SK-N-SH treated with all-trans-retinoic acid at 6 μM for 48 hours (cell line): ENCODE data around the gene SSR1.
A peak's percentile ranks its signal among the peaks of the same experiment; 100 is the strongest.

ENCODE experiments used
- ATAC-seq: fragments of 200-7000 bp; cut with Tn5 transposase; 3 replicates; pipeline ENCODE4 v1.9.1; 2020; ENCODE audit warnings: mild to moderate bottlenecking, moderate library complexity
- ARNTL ChIP-seq: fragments of 450-650 bp; formaldehyde crosslinking; IDR thresholded peaks from 2 replicates; pipeline ENCODE4 v1.5.0; 2020; ENCODE audit warnings: low read depth, mild to moderate bottlenecking, moderate library complexity, borderline replicate concordance
- BACH2 ChIP-seq: fragments of 250-450 bp; sonication (Bioruptor Pico); IDR thresholded peaks from 2 replicates; pipeline ENCODE4 v1.9.0; 2021; ENCODE audit warnings: mild to moderate bottlenecking, borderline replicate concordance
- CREB5 ChIP-seq: fragments of 250-450 bp; sonication (Bioruptor Pico); IDR thresholded peaks from 2 replicates; pipeline ENCODE4 v1.5.1; 2020; ENCODE audit warnings: low read depth, mild to moderate bottlenecking, moderate library complexity
- CSDC2 ChIP-seq: fragments of 250-450 bp; sonication (Bioruptor Pico); IDR thresholded peaks from 2 replicates; pipeline ENCODE4 v1.5.0; 2020; ENCODE audit warnings: mild to moderate bottlenecking, moderate library complexity
- ESRRG ChIP-seq: fragments of 250-450 bp; sonication (Bioruptor Pico); IDR thresholded peaks from 2 replicates; pipeline ENCODE4 v1.6.1; 2021; ENCODE audit warnings: mild to moderate bottlenecking
- GLIS3 ChIP-seq: fragments of 250-450 bp; sonication (Bioruptor Pico); IDR thresholded peaks from 2 replicates; pipeline ENCODE4 v1.5.0; 2020; ENCODE audit warnings: mild to moderate bottlenecking, moderate library complexity
- ISL1 ChIP-seq: fragments of 250-450 bp; sonication (Bioruptor Pico); IDR thresholded peaks from 2 replicates; pipeline ENCODE4 v2.1.2; 2022; ENCODE audit warnings: mild to moderate bottlenecking, moderate library complexity
- OSR1 ChIP-seq: fragments of 250-450 bp; sonication (Bioruptor Pico); IDR thresholded peaks from 2 replicates; pipeline ENCODE4 v1.8.0; 2022; ENCODE audit warnings: moderate library complexity, mild to moderate bottlenecking, inconsistent platforms
- POU6F1 ChIP-seq: fragments of 250-450 bp; sonication (Bioruptor Pico); IDR thresholded peaks from 2 replicates; pipeline ENCODE4 v1.8.0; 2021; ENCODE audit warnings: low read depth, mild to moderate bottlenecking, moderate library complexity, borderline replicate concordance
- PPARA ChIP-seq: fragments of 250-450 bp; sonication (Bioruptor Pico); IDR thresholded peaks from 2 replicates; pipeline ENCODE4 v1.5.0; 2020; ENCODE audit warnings: mild to moderate bottlenecking, borderline replicate concordance
- RARB ChIP-seq: fragments of 250-450 bp; sonication (Bioruptor Pico); IDR thresholded peaks from 2 replicates; pipeline ENCODE4 v1.8.0; 2021; ENCODE audit warnings: mild to moderate bottlenecking, moderate library complexity
- SNAI2 ChIP-seq: fragments of 250-450 bp; sonication (Bioruptor Pico); IDR thresholded peaks from 2 replicates; pipeline ENCODE4 v1.5.0; 2020; ENCODE audit warnings: mild to moderate bottlenecking, moderate library complexity
- TCF4 ChIP-seq: fragments of 250-450 bp; sonication (Bioruptor Pico); IDR thresholded peaks from 2 replicates; pipeline ENCODE4 v1.8.0; 2021; ENCODE audit warnings: mild to moderate bottlenecking, moderate library complexity, borderline replicate concordance
- TOX ChIP-seq: fragments of 250-450 bp; sonication (Bioruptor Pico); IDR thresholded peaks from 2 replicates; pipeline ENCODE4 v1.8.0; 2021; ENCODE audit warnings: mild to moderate bottlenecking, moderate library complexity, borderline replicate concordance
- TSHZ2 ChIP-seq: fragments of 250-450 bp; sonication (Bioruptor Pico); IDR thresholded peaks from 2 replicates; pipeline ENCODE4 v1.5.0; 2020; ENCODE audit warnings: mild to moderate bottlenecking, moderate library complexity
- ZC3H10 ChIP-seq: fragments of 250-450 bp; sonication (Bioruptor Pico); IDR thresholded peaks from 2 replicates; pipeline ENCODE4 v1.5.1; 2021; ENCODE audit warnings: mild to moderate bottlenecking, moderate library complexity
- ZFP3 ChIP-seq: fragments of 250-450 bp; sonication (Bioruptor Pico); IDR thresholded peaks from 2 replicates; pipeline ENCODE4 v1.5.0; 2020; ENCODE audit warnings: mild to moderate bottlenecking, moderate library complexity
- ZFP30 ChIP-seq: fragments of 450-650 bp; formaldehyde crosslinking; IDR thresholded peaks from 2 replicates; pipeline ENCODE4 v1.5.0; 2022; ENCODE audit warnings: mild to moderate bottlenecking, moderate library complexity
- ZNF565 ChIP-seq: fragments of 450-650 bp; formaldehyde crosslinking; conservative IDR thresholded peaks from 2 replicates; pipeline ENCODE4 v1.5.0; 2020; ENCODE audit warnings: low read depth, mild to moderate bottlenecking, moderate library complexity
- ZNF70 ChIP-seq: fragments of 450-650 bp; formaldehyde crosslinking; IDR thresholded peaks from 2 replicates; pipeline ENCODE4 v1.5.0; 2020; ENCODE audit warnings: mild to moderate bottlenecking, moderate library complexity
- ZNF8 ChIP-seq: fragments of 450-650 bp; formaldehyde crosslinking; IDR thresholded peaks from 2 replicates; pipeline ENCODE4 v1.5.0; 2020; ENCODE audit warnings: mild to moderate bottlenecking, moderate library complexity
- TF ChIP-seq, protein P1 (sequence below): fragments of 250-450 bp; sonication (Bioruptor Pico); IDR thresholded peaks from 2 replicates; pipeline ENCODE4 v1.5.1; 2021; ENCODE audit warnings: mild to moderate bottlenecking, moderate library complexity
- TF ChIP-seq, protein P2 (sequence below): fragments of 250-450 bp; sonication (Bioruptor Pico); IDR thresholded peaks from 2 replicates; pipeline ENCODE4 v1.8.0; 2020; ENCODE audit warnings: mild to moderate bottlenecking, moderate library complexity, borderline replicate concordance

SSR1 gene

DNA sequence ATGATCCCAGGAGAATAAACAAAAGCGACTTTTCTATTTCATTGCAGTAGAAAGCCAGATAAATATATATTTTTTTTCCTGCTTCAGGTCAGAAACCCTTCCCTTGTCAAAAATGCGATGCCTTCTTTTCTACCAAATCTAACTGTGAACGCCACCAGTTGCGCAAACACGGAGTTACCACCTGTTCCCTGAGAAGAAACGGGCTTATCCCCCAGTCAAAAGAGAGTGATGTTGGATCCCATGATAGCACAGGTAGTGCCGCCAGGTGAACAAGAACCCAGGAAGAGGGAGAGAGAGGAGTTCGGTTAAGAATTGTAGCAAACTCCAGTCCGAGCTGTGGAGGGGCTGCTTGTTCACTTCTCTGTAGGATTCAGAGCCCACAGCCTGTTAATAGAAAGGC, 72.6 kb downstream of the SSR1 start:
- TF ChIP-seq ISL1 (CRISPR knock-in tag): no peak
- TF ChIP-seq, protein P1, sequence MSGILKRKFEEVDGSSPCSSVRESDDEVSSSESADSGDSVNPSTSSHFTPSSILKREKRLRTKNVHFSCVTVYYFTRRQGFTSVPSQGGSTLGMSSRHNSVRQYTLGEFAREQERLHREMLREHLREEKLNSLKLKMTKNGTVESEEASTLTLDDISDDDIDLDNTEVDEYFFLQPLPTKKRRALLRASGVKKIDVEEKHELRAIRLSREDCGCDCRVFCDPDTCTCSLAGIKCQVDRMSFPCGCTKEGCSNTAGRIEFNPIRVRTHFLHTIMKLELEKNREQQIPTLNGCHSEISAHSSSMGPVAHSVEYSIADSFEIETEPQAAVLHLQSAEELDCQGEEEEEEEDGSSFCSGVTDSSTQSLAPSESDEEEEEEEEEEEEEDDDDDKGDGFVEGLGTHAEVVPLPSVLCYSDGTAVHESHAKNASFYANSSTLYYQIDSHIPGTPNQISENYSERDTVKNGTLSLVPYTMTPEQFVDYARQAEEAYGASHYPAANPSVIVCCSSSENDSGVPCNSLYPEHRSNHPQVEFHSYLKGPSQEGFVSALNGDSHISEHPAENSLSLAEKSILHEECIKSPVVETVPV (CRISPR knock-in tag): no peak
- TF ChIP-seq RARB (CRISPR knock-in tag): no peak
- no peak for TF ChIP-seq SNAI2 (CRISPR knock-in tag)
- TF ChIP-seq POU6F1 (CRISPR knock-in tag): no peak
- no peak for TF ChIP-seq ZFP3 (CRISPR knock-in tag)
- no peak for TF ChIP-seq CSDC2
- TF ChIP-seq ZFP30 (CRISPR knock-in tag): no peak
- no peak for TF ChIP-seq CREB5 (CRISPR knock-in tag)
- no peak for TF ChIP-seq ZNF8 (CRISPR knock-in tag)
- TF ChIP-seq PPARA: no peak
- no peak for TF ChIP-seq GLIS3 (CRISPR knock-in tag)
- TF ChIP-seq ESRRG (CRISPR knock-in tag): no peak
- TF ChIP-seq TCF4 (CRISPR knock-in tag): no peak
- no peak for TF ChIP-seq ZC3H10
- no peak for TF ChIP-seq ZNF565
- TF ChIP-seq ARNTL (CRISPR knock-in tag): no peak
- no peak for TF ChIP-seq TSHZ2
- TF ChIP-seq ZNF70: no peak
- no peak for ATAC-seq

DNA sequence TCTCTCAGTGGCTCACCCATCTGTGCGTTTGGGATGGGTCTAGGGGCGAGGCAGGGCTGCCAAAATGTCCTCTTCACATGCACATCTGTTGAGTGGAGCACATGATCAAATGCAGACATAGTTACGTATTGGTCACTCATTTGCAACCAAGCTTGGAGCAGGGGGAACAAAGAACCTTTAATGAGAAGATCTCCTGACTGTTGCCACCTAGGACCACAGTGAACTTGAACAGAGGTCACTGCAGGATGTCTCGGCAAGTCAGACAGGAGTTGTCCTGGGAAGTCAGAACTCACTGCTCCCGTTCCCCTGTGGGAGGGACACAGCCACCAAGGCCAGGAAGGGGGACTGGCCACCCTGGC, 73.4 kb downstream of the SSR1 start:
- no peak for ATAC-seq
- TF ChIP-seq CSDC2: no peak
- TF ChIP-seq SNAI2 (CRISPR knock-in tag): no peak
- no peak for TF ChIP-seq ARNTL (CRISPR knock-in tag)
- TF ChIP-seq OSR1 (CRISPR knock-in tag): no peak
- no peak for TF ChIP-seq ZNF70
- TF ChIP-seq BACH2 (CRISPR knock-in tag): no peak
- no peak for TF ChIP-seq ZNF565
- no peak for TF ChIP-seq TSHZ2
- no peak for TF ChIP-seq ZNF8 (CRISPR knock-in tag)
- TF ChIP-seq ISL1 (CRISPR knock-in tag): no peak

DNA sequence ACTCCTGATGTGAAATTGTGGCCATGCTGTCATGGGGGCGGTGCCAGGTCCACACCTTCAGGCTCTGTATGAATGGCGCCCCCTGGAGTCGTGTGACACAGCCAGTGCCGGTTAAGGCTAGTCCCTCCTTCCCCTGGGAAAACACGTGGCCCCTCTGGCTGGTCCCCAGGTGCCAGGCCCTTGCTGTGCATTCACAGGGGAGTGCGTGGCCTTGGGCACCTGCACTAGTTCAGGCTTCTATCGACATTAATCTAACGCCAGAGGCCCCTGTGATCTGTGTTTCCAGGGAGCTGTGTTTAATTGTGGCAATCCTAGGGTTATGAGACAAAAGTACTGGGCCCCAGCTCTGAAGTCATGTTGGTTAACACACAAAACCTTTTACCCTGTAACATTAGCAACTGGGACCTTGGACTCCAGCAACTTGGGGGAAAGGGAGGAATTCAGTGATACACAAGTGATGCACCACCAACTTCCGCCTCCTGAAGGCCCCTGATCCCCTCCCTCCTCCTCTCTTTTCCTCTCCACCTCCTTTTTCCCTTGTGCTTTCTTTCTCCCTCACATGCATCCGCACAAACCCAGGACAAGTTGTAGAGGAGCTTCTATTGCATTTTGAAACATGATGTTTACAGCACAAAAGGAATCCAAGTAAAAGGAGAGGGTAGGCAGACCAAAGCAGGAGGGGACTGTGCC, 74.0 kb downstream of the SSR1 start:
- no peak for TF ChIP-seq OSR1 (CRISPR knock-in tag)
- TF ChIP-seq CSDC2: no peak
- TF ChIP-seq TCF4 (CRISPR knock-in tag): no peak
- no peak for TF ChIP-seq TOX
- TF ChIP-seq, protein P2, sequence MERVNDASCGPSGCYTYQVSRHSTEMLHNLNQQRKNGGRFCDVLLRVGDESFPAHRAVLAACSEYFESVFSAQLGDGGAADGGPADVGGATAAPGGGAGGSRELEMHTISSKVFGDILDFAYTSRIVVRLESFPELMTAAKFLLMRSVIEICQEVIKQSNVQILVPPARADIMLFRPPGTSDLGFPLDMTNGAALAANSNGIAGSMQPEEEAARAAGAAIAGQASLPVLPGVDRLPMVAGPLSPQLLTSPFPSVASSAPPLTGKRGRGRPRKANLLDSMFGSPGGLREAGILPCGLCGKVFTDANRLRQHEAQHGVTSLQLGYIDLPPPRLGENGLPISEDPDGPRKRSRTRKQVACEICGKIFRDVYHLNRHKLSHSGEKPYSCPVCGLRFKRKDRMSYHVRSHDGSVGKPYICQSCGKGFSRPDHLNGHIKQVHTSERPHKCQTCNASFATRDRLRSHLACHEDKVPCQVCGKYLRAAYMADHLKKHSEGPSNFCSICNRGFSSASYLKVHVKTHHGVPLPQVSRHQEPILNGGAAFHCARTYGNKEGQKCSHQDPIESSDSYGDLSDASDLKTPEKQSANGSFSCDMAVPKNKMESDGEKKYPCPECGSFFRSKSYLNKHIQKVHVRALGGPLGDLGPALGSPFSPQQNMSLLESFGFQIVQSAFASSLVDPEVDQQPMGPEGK (CRISPR knock-in tag): no peak
- no peak for TF ChIP-seq ZNF70
- TF ChIP-seq CREB5 (CRISPR knock-in tag): no peak
- ATAC-seq: peak; percentile 87
